GM23338 (cell line): ENCODE data around the gene UNKL.

Source experiments
- CREB1 ChIP-seq: fragments of 250-450 bp; sonication (Bioruptor Pico); IDR thresholded peaks from 2 replicates; pipeline ENCODE4 v1.5.0; 2020; ENCODE audit warnings: low read depth, mild to moderate bottlenecking, moderate library complexity
- EZH2 ChIP-seq: fragments of 200-600 bp; sonication (generic); IDR thresholded peaks from one replicate; pipeline ENCODE4 v1.8.0; 2017; ENCODE audit warnings: antibody characterized with exemption, mild to moderate bottlenecking, low read depth; ENCODE audit not compliant: unreplicated experiment
- EZH2phosphoT487 ChIP-seq: fragments of 200-600 bp; sonication (generic); IDR thresholded peaks from one replicate; pipeline ENCODE4 v1.8.1; 2018; ENCODE audit warnings: antibody characterized with exemption; ENCODE audit not compliant: unreplicated experiment
- JUNB ChIP-seq: IDR thresholded peaks from one replicate; pipeline ENCODE4 v1.6.1; 2016; ENCODE audit warnings: antibody characterized with exemption; ENCODE audit not compliant: unreplicated experiment
- POLR2AphosphoS5 ChIP-seq: IDR thresholded peaks from 2 replicates; pipeline ENCODE4 v1.6.1; 2016; ENCODE audit warnings: antibody characterized with exemption, low read depth
- STAT1 ChIP-seq: IDR thresholded peaks from one replicate; pipeline ENCODE4 v1.6.1; 2016; ENCODE audit warnings: antibody characterized with exemption; ENCODE audit not compliant: unreplicated experiment
- TF ChIP-seq, protein P1 (sequence below), 2 experiments: fragments of 200-600 bp in 1 of 2; sonication (generic) in 1 of 2; conservative IDR thresholded peaks; 2 replicates each; pipeline versions ENCODE4 v1.5.1 to v1.6.1; 2016 to 2017; ENCODE audit warnings: antibody characterized with exemption in 2 of 2, low read depth in 2 of 2, mild to moderate bottlenecking in 2 of 2, moderate library complexity in 1 of 2
- TF ChIP-seq, protein P2 (sequence below): IDR thresholded peaks from one replicate; pipeline ENCODE4 v1.6.1; 2018; ENCODE audit warnings: antibody characterized with exemption; ENCODE audit not compliant: unreplicated experiment

DNA sequence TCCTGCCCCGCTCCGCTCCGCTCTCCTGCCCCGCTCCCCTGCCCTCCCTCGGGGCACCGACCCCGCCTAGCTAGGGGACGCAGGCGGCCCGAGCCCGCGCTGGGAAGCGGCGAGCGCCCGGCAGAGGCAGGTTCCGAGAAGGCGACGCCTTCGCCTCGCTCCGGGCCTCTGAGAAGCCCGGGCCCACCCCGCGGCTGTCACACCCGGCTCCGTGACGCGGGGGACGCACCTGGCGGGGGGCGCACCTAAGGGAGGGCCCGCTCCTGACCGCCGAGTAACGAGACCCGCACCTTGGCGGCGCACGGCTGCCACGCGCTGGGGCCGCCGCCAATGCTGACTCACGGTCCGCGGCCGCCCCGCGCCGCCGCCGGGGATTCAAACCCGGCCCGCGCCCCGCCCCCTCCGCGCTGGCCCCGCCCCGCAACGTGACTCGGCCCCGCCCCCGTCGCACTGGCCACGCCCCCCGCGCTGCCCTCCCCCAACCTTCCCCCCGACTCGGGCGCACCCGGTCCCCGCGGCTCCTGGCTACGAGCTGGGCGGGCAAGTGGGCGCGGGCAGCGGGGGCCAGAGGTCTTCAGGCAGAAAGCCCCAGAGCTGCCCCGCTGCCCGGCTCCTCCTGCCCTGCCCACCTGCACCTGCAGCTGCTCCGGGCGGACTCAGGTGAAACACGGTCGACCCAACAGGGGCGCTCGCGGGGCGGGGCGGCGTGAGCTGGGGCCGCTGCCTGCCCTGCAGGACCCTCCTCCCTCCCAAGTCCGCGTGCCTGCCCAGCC lies 35.0 kb downstream of the UNKL start:
- TF ChIP-seq, protein P1, sequence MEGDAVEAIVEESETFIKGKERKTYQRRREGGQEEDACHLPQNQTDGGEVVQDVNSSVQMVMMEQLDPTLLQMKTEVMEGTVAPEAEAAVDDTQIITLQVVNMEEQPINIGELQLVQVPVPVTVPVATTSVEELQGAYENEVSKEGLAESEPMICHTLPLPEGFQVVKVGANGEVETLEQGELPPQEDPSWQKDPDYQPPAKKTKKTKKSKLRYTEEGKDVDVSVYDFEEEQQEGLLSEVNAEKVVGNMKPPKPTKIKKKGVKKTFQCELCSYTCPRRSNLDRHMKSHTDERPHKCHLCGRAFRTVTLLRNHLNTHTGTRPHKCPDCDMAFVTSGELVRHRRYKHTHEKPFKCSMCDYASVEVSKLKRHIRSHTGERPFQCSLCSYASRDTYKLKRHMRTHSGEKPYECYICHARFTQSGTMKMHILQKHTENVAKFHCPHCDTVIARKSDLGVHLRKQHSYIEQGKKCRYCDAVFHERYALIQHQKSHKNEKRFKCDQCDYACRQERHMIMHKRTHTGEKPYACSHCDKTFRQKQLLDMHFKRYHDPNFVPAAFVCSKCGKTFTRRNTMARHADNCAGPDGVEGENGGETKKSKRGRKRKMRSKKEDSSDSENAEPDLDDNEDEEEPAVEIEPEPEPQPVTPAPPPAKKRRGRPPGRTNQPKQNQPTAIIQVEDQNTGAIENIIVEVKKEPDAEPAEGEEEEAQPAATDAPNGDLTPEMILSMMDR (conservative IDR thresholded peaks at IDR 0.05; ENCODE audit: low read depth in 2 of 2), result 0 out of 4 replicates have a peak, but pooled peaks of 1 of the 2 experiments have one; percentile 7
- TF ChIP-seq STAT1 (no peak), POLR2AphosphoS5 (peak; percentile 69), EZH2 (no peak), JUNB (no peak), EZH2phosphoT487 (no peak), CREB1 (CRISPR knock-in tag) (no peak)
- TF ChIP-seq, protein P2, sequence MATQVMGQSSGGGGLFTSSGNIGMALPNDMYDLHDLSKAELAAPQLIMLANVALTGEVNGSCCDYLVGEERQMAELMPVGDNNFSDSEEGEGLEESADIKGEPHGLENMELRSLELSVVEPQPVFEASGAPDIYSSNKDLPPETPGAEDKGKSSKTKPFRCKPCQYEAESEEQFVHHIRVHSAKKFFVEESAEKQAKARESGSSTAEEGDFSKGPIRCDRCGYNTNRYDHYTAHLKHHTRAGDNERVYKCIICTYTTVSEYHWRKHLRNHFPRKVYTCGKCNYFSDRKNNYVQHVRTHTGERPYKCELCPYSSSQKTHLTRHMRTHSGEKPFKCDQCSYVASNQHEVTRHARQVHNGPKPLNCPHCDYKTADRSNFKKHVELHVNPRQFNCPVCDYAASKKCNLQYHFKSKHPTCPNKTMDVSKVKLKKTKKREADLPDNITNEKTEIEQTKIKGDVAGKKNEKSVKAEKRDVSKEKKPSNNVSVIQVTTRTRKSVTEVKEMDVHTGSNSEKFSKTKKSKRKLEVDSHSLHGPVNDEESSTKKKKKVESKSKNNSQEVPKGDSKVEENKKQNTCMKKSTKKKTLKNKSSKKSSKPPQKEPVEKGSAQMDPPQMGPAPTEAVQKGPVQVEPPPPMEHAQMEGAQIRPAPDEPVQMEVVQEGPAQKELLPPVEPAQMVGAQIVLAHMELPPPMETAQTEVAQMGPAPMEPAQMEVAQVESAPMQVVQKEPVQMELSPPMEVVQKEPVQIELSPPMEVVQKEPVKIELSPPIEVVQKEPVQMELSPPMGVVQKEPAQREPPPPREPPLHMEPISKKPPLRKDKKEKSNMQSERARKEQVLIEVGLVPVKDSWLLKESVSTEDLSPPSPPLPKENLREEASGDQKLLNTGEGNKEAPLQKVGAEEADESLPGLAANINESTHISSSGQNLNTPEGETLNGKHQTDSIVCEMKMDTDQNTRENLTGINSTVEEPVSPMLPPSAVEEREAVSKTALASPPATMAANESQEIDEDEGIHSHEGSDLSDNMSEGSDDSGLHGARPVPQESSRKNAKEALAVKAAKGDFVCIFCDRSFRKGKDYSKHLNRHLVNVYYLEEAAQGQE, result no peak
